Measurements from ENCODE around the gene RASA4B. TPM values are rescaled to one million over a fixed set of nuclear protein-coding genes. Genes with fewer than 3 reads are reported as not detected.

Gene RASA4B
- total RNA-seq, 4 donors from 2014 or later = 10.5 to 56.1 (median 32.3) TPM

DNA sequence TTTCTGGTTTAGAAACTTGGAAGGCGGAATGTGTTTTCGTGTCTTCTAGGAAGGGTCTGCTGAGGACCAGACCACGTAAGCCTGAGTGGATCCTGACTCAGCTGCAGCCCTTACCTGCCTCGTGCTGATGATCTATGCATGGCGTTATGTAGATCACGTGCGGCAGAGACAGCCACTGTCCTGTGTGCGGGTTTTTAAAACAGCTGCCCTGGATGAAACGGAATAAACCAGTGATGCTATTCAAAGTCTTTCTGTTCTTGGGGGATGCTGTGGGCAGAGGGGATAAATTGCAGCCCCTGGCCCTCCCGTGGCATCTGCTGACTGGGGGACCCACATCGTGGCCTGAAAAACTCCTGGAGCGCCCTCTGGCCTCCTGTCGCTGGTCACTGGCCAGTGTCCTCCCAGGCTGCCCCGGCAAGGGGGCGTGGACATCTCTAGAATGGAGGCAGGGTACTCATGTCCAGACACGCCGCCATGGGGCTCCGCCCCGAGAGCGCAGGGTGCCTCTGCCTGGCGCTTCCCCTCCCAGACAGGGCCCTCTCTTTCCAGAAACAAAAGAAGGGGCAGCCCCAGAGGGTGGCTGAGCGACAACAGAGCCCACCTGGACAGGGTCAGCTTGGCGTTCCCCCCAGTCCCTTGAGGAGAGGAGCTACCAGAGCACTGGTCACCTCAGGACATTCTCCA lies 66.1 kb downstream of the RASA4B start:
- TF ChIP-seq POLR2A (IDR thresholded peaks at IDR 0.05) (no peak), CTCF (IDR thresholded peaks at IDR 0.05) (no peak), EP300 (IDR thresholded peaks at IDR 0.05) (no peak)
- H3K36me3 ChIP-seq = peaks cover 0 to 57% (median 8%) of the 10 kb centered on the region in 3 donors
- H3K27ac ChIP-seq = no peak overlapping the region
- 46 to 65% methylated on average over 11 to 23 of the region's 23 CpGs for WGBS, 2 donors
- no peaks in the 10 kb centered on the region for H3K27me3 ChIP-seq
- no peak overlapping the region for H3K4me3 ChIP-seq
- no peaks in the 10 kb centered on the region for H3K9me3 ChIP-seq
- DNase-seq (ENCODE audit: low spot score in 2 of 2) = no peak
- no peaks in the 10 kb centered on the region for H3K4me1 ChIP-seq

DNA sequence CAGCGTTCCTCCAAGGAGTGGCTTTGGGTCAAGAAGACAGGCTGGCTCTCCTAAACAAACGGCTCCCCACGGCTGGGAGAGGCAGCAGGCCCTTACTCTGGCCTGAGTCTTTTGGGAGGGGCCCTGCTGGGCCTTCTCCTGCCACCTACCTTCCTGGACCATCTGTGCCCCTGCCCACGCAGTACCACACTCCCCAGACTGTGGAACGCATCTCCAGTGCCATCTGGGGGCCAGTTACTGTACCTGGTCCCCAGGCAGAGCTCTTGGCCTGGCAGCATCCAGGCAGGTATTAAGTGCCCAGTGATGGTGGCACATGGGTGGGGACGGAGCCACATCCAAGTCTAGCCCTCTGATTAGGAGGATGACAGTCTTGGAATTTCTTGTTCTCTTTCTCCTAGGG lies 67.3 kb downstream of the RASA4B start:
- Histone ChIP-seq H3K4me1 (no peaks in the 10 kb centered on the region), H3K4me3 (no peak overlapping the region), H3K27ac (no peak overlapping the region), H3K27me3 (no peaks in the 10 kb centered on the region), H3K36me3 (peaks cover 0 to 55% (median 8%) of the 10 kb centered on the region in 3 donors), H3K9me3 (no peaks in the 10 kb centered on the region)
- DNase-seq (ENCODE audit: low spot score in 2 of 2) = no peak
- TF ChIP-seq POLR2A (IDR thresholded peaks at IDR 0.05) (no peak), EP300 (IDR thresholded peaks at IDR 0.05) (no peak), CTCF (IDR thresholded peaks at IDR 0.05) (no peak)
- WGBS, 2 donors = 64 to 74% methylated on average over 6 of the region's 6 CpGs

- TF ChIP-seq POLR2A (IDR thresholded peaks at IDR 0.05) = no peak
- no peak for TF ChIP-seq EP300 (IDR thresholded peaks at IDR 0.05)
- TF ChIP-seq CTCF (IDR thresholded peaks at IDR 0.05) = no peak
- Histone ChIP-seq H3K27ac (no peak overlapping the region), H3K4me1 (no peaks in the 10 kb centered on the region), H3K9me3 (no peaks in the 10 kb centered on the region), H3K4me3 (no peak overlapping the region), H3K27me3 (no peaks in the 10 kb centered on the region), H3K36me3 (peaks cover 0 to 53% (median 8%) of the 10 kb centered on the region in 3 donors)
- 92 to 96% methylated on average over 15 of the region's 15 CpGs for whole genome bisulfite sequencing, 2 donors
- DNase-seq (ENCODE audit: low spot score in 2 of 2) = no peak
Measured at GRCh38 chr7:102449136-102449535, 68.4 kb downstream of the RASA4B start.

GRCh38 chr7:102447311-102447710 lies 70.3 kb downstream of the RASA4B start:
- no peaks in the 10 kb centered on the region for H3K4me1 ChIP-seq
- H3K27me3 ChIP-seq = no peaks in the 10 kb centered on the region
- H3K9me3 ChIP-seq = no peaks in the 10 kb centered on the region
- no peak for TF ChIP-seq CTCF (IDR thresholded peaks at IDR 0.05)
- no peak for TF ChIP-seq EP300 (IDR thresholded peaks at IDR 0.05)
- TF ChIP-seq POLR2A (IDR thresholded peaks at IDR 0.05) = no peak
- 82 to 88% methylated on average over 3 to 11 of the region's 14 CpGs for WGBS, 2 donors
- DNase-seq (ENCODE audit: low spot score in 2 of 2) = no peak
- no peak overlapping the region for H3K27ac ChIP-seq
- no peak overlapping the region for H3K4me3 ChIP-seq
- peaks cover 0 to 54% (median 8%) of the 10 kb centered on the region in 3 donors for H3K36me3 ChIP-seq

GRCh38 chr7:102446387-102447156 lies 71.0 kb downstream of the RASA4B start:
- Histone ChIP-seq H3K4me3 (no peak overlapping the region), H3K4me1 (no peaks in the 10 kb centered on the region), H3K27ac (no peak overlapping the region), H3K36me3 (peaks cover 0 to 61% (median 8%) of the 10 kb centered on the region in 3 donors), H3K9me3 (no peaks in the 10 kb centered on the region), H3K27me3 (no peaks in the 10 kb centered on the region)
- WGBS, 2 donors = 93% methylated on average over 13 to 33 of the region's 41 CpGs
- TF ChIP-seq CTCF (IDR thresholded peaks at IDR 0.05) (no peak), POLR2A (IDR thresholded peaks at IDR 0.05) (no peak), EP300 (IDR thresholded peaks at IDR 0.05) (no peak)
- DNase-seq (ENCODE audit: low spot score in 2 of 2) = no peak

Data from tibial nerve (tissue), 4 donors.